Measurements from ENCODE around the gene CTRL.

- no peak for TF ChIP-seq POLR2A (IDR thresholded peaks at IDR 0.05)
- TF ChIP-seq EP300 (IDR thresholded peaks at IDR 0.05), result no peak
These were observed 5.4 kb downstream of the CTRL start for GRCh38 chr16:67926181-67926750.

All from ovary (tissue), 1 donor.